ENCODE results near the gene AGAP1. TPM values are rescaled to one million over a fixed set of nuclear protein-coding genes. Genes with fewer than 3 reads are reported as not detected.

Gene AGAP1
- total RNA-seq, 1 donor from 2014 or later: 39.4 TPM

DNA sequence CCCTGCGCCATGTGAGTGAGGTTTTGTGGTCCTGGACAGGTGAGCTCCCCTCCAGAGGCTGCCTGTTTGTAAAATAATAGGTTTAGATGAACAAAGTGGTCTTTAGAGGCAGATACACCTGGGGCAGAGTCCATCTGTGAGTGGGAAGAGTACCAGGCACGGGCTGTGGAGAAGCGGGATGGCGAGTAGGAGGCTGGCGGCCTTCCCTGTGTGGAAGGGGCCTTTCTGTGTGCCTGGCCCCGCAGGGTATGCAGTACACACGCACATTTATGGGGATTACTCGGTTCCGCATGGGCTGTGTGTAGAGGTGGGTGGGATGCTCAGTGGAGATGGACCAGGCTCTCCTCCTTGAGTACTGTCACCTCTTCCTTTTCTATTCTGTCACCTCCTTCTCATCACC, 64.1 kb downstream of the AGAP1 start:
- Histone ChIP-seq H3K79me2 (ENCODE audit: insufficient read depth, low read length) (peaks cover 44% of the 10 kb centered on the region), H3K27me3 (ENCODE audit: insufficient read depth, low read length) (peaks cover 2% of the 10 kb centered on the region)
- H3K4me3 Mint-ChIP-seq (ENCODE audit: unreplicated experiment): no peak overlapping the region

DNA sequence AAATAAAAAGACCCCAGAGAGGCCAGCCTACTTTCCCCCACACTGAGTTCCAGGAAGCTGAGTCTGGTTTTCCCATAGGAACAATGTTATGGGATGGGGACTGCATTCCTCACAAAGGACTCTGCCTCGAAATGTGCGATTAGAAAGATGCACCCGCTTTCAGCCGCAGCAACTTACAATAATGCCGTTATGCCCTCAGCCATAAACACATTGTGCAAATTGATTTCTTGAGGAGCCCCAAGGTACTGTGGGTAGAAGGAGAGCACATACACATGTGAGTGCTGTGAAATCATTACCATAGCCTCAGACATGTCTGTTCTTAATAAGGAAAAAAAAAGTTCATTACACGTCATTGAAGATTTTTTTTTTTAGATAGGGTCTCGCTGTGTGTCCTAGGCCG, 64.7 kb downstream of the AGAP1 start:
- H3K4me3 ChIP-seq (ENCODE audit: insufficient read depth, low read depth, low read length): no peak overlapping the region
- peaks cover 49% of the 10 kb centered on the region for H3K79me2 ChIP-seq (ENCODE audit: insufficient read depth, low read length)
- H2AFZ ChIP-seq (ENCODE audit: low read depth, low read length): no peak overlapping the region
- H4K20me1 ChIP-seq (ENCODE audit: insufficient read depth, low read length): peaks cover 95% of the 10 kb centered on the region
- no peak overlapping the region for H3K4me3 Mint-ChIP-seq (ENCODE audit: unreplicated experiment)
- peaks cover 2% of the 10 kb centered on the region for H3K4me1 ChIP-seq (ENCODE audit: insufficient read depth, low read length)
- FAIRE-seq: no peak
- H3K36me3 Mint-ChIP-seq (ENCODE audit: low read depth, unreplicated experiment): peaks cover 1% of the 10 kb centered on the region
- peaks cover 30% of the 10 kb centered on the region for H3K4me1 Mint-ChIP-seq (ENCODE audit: low read depth, unreplicated experiment)
- no peak overlapping the region for H3K9ac ChIP-seq (ENCODE audit: low read length)
- no peaks in the 10 kb centered on the region for H3K9me3 Mint-ChIP-seq (ENCODE audit: unreplicated experiment)
- TF ChIP-seq EZH2 (IDR thresholded peaks at IDR 0.05; ENCODE audit: insufficient read depth, low read length): no peak
- TF ChIP-seq, protein P1, sequence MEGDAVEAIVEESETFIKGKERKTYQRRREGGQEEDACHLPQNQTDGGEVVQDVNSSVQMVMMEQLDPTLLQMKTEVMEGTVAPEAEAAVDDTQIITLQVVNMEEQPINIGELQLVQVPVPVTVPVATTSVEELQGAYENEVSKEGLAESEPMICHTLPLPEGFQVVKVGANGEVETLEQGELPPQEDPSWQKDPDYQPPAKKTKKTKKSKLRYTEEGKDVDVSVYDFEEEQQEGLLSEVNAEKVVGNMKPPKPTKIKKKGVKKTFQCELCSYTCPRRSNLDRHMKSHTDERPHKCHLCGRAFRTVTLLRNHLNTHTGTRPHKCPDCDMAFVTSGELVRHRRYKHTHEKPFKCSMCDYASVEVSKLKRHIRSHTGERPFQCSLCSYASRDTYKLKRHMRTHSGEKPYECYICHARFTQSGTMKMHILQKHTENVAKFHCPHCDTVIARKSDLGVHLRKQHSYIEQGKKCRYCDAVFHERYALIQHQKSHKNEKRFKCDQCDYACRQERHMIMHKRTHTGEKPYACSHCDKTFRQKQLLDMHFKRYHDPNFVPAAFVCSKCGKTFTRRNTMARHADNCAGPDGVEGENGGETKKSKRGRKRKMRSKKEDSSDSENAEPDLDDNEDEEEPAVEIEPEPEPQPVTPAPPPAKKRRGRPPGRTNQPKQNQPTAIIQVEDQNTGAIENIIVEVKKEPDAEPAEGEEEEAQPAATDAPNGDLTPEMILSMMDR (IDR thresholded peaks at IDR 0.05; ENCODE audit: insufficient read depth, low read depth, low read length): no peak
- H3K4me2 ChIP-seq (ENCODE audit: low read length): no peak overlapping the region
- H3K27ac Mint-ChIP-seq (ENCODE audit: unreplicated experiment): no peak overlapping the region
- H3K36me3 ChIP-seq (ENCODE audit: insufficient read depth, low read length): no peaks in the 10 kb centered on the region
- H3K27me3 ChIP-seq (ENCODE audit: insufficient read depth, low read length): no peaks in the 10 kb centered on the region
- no peaks in the 10 kb centered on the region for H3K9me3 ChIP-seq (ENCODE audit: insufficient read depth, low read depth, low read length)
- no peaks in the 10 kb centered on the region for H3K27me3 Mint-ChIP-seq (ENCODE audit: low read depth, unreplicated experiment)
- H3K27ac ChIP-seq (ENCODE audit: low read depth, low read length): no peak overlapping the region
- no peak for DNase-seq (ENCODE audit: low read depth)

More for the DNA sequence above, 64.1 kb downstream of the AGAP1 start:
- no peak overlapping the region for H3K9ac ChIP-seq (ENCODE audit: low read length)
- no peak for TF ChIP-seq EZH2 (IDR thresholded peaks at IDR 0.05; ENCODE audit: insufficient read depth, low read length)
- TF ChIP-seq, protein P1 (IDR thresholded peaks at IDR 0.05; ENCODE audit: insufficient read depth, low read depth, low read length): no peak
- Mint-ChIP-seq H3K9me3 (ENCODE audit: unreplicated experiment) (no peaks in the 10 kb centered on the region), H3K27me3 (ENCODE audit: low read depth, unreplicated experiment) (no peaks in the 10 kb centered on the region), H3K4me1 (ENCODE audit: low read depth, unreplicated experiment) (peaks cover 26% of the 10 kb centered on the region), H3K27ac (ENCODE audit: unreplicated experiment) (no peak overlapping the region), H3K36me3 (ENCODE audit: low read depth, unreplicated experiment) (peaks cover 1% of the 10 kb centered on the region)
- FAIRE-seq (no peak), DNase-seq (ENCODE audit: low read depth) (no peak)
- H3K4me1 ChIP-seq (ENCODE audit: insufficient read depth, low read length): peaks cover 4% of the 10 kb centered on the region
- H2AFZ ChIP-seq (ENCODE audit: low read depth, low read length): no peak overlapping the region
- peaks cover 95% of the 10 kb centered on the region for H4K20me1 ChIP-seq (ENCODE audit: insufficient read depth, low read length)
- no peaks in the 10 kb centered on the region for H3K36me3 ChIP-seq (ENCODE audit: insufficient read depth, low read length)
- no peak overlapping the region for H3K4me2 ChIP-seq (ENCODE audit: low read length)
- no peak overlapping the region for H3K4me3 ChIP-seq (ENCODE audit: insufficient read depth, low read depth, low read length)
- H3K9me3 ChIP-seq (ENCODE audit: insufficient read depth, low read depth, low read length): no peaks in the 10 kb centered on the region
- no peak overlapping the region for H3K27ac ChIP-seq (ENCODE audit: low read depth, low read length)

DNA sequence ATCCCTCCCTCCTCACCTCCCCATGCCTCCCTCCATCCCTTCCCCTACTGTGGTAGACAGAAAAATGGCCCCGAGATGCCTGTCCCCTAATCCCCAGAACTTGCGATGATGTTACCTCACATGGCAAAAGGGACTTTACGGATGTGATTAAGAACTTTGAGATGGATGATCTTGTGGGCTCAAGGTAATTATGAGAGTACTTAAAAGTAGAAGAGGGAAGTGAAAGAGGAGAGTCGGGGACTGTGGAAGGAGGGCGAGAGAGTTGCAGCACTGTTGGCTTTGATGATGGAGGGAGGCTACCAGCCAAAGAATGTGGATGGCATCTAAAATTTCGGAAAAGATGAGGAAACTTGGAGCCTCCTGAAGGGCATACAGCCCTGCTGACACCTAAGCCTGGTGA, 66.5 kb downstream of the AGAP1 start:
- Histone ChIP-seq H4K20me1 (ENCODE audit: insufficient read depth, low read length) (peaks cover 94% of the 10 kb centered on the region), H3K79me2 (ENCODE audit: insufficient read depth, low read length) (peaks cover 56% of the 10 kb centered on the region), H3K4me1 (ENCODE audit: insufficient read depth, low read length) (no peaks in the 10 kb centered on the region), H3K4me3 (ENCODE audit: insufficient read depth, low read depth, low read length) (no peak overlapping the region), H3K9ac (ENCODE audit: low read length) (no peak overlapping the region), H3K9me3 (ENCODE audit: insufficient read depth, low read depth, low read length) (no peaks in the 10 kb centered on the region), H3K36me3 (ENCODE audit: insufficient read depth, low read length) (no peaks in the 10 kb centered on the region), H2AFZ (ENCODE audit: low read depth, low read length) (no peak overlapping the region), H3K27me3 (ENCODE audit: insufficient read depth, low read length) (no peaks in the 10 kb centered on the region), H3K4me2 (ENCODE audit: low read length) (no peak overlapping the region), H3K27ac (ENCODE audit: low read depth, low read length) (no peak overlapping the region)
- H3K4me3 Mint-ChIP-seq (ENCODE audit: unreplicated experiment): no peak overlapping the region
- no peak for TF ChIP-seq EZH2 (IDR thresholded peaks at IDR 0.05; ENCODE audit: insufficient read depth, low read length)
- TF ChIP-seq, protein P1 (IDR thresholded peaks at IDR 0.05; ENCODE audit: insufficient read depth, low read depth, low read length): no peak
- FAIRE-seq (no peak), DNase-seq (ENCODE audit: low read depth) (no peak)
- H3K27ac Mint-ChIP-seq (ENCODE audit: unreplicated experiment): no peak overlapping the region
- peaks cover 34% of the 10 kb centered on the region for H3K4me1 Mint-ChIP-seq (ENCODE audit: low read depth, unreplicated experiment)
- no peaks in the 10 kb centered on the region for H3K27me3 Mint-ChIP-seq (ENCODE audit: low read depth, unreplicated experiment)
- peaks cover 1% of the 10 kb centered on the region for H3K36me3 Mint-ChIP-seq (ENCODE audit: low read depth, unreplicated experiment)
- no peaks in the 10 kb centered on the region for H3K9me3 Mint-ChIP-seq (ENCODE audit: unreplicated experiment)
